GM18520 (cell line): ENCODE measurements around the gene C1QL4.
"Not testable (repeated sequence)": the region's sequence is repeated elsewhere in the genome, so short reads cannot be mapped to it uniquely, and the experiment has no call there.

Experiments
- ATAC-seq: cut with Tn5 transposase; IDR thresholded peaks from one replicate; pipeline ENCODE4 v1.9.1; 2021; ENCODE audit not compliant: unreplicated experiment

Gene C1QL4

DNA sequence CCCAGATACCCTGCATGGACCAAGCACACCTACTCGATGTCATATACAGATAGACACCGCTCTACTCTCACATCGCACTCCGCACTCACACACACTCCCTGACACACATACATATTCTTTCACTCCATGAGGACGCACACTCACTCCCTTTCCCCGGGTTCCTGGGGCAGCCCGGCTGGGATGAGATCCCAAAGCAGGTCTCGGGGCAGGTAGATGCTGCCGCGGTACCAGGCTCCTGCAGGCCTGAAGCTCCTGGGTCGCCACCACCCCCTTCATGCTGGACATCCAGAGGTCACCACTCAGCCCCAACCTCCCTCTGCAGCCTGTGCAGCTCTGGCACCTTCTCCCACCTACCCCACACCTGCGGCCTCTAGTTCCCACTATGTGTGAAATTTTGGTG, 2.3 kb downstream of the C1QL4 start:
- ATAC-seq, result no peak

DNA sequence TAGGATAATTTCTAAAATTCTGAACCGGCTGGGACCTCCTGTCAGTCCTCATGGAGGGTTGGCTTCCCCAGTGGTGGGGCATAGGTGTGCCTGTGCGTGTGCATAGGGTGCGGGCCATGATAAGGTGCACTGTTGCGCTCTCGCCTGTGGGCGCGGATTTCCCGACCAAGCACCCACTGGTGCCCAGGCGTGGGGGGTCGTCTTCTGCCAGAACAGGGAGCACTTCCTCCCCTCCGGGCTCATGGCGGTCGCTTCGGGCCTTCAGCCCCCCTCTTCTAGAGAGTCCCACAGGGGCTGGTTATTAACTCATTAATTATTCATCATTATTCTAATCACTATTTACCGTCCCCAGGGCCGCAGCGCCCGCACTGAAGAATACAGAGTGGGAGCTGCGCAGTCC, 2.8 kb downstream of the C1QL4 start:
- no peak for ATAC-seq

DNA sequence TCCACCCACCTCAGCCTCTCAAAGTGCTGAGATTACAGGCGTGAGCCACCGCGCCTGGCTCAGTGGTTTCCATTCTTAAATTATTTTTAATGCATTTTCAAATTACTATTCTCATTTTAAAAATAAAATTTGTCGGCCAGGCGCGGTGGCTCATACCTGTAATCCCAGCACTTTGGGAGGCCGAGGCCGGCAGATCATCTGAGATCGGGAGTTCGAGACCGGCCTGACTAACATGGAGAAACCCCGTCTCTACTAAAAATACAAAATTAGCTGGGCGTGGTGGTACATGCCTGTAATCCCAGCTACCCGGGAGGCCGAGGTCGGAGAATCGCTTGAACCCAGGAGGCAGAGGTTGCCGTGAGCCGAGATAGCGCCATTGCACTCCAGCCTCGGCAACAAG, 3.2 kb downstream of the C1QL4 start:
- not testable (repeated sequence) for ATAC-seq

DNA sequence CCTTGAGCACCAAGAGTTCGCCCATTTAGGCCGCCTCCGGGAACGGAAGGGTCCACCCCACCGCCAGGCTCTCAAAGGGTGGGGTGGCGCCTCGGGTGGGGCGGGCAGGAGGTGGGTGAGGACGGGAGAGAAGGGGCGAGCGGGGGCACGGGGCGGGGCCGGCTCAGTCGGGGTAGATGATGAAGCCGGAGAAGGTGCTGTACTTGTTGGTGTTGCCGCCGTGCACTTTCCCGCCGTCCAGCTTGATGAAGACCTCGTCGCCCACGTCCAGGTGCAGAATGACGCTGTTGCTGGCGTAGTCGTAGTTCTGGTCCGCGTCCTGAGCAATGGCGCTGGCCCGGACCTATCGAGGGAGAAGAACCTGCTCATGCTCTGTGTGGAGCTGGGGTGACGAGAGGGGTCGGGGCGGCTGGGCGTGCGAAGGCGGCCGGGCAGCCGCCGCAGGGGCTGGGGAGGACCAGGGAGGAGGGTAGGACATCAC, 4.1 kb downstream of the C1QL4 start:
- ATAC-seq, result no peak

DNA sequence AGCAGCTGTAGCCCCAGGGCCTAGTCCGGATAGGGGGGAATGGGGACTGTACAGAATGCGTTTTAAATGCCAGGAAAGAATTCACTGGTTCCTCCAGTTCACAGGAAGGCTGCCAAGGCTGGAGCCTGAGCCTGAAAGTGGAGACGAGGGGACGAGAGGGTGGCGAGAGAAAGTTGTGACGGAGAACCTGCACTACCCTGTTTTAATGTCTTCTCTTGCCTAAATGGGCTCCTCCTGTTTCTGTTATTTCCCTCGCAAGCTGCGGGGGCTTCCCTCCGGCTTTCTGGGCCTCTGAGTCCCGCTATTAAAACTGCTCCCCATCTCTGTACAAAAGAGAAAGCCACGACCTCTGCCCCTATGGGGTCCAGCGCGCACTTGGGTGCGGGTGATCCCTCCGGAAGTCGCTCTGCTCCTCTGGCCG, 4.5 kb downstream of the C1QL4 start:
- ATAC-seq, result no peak

DNA sequence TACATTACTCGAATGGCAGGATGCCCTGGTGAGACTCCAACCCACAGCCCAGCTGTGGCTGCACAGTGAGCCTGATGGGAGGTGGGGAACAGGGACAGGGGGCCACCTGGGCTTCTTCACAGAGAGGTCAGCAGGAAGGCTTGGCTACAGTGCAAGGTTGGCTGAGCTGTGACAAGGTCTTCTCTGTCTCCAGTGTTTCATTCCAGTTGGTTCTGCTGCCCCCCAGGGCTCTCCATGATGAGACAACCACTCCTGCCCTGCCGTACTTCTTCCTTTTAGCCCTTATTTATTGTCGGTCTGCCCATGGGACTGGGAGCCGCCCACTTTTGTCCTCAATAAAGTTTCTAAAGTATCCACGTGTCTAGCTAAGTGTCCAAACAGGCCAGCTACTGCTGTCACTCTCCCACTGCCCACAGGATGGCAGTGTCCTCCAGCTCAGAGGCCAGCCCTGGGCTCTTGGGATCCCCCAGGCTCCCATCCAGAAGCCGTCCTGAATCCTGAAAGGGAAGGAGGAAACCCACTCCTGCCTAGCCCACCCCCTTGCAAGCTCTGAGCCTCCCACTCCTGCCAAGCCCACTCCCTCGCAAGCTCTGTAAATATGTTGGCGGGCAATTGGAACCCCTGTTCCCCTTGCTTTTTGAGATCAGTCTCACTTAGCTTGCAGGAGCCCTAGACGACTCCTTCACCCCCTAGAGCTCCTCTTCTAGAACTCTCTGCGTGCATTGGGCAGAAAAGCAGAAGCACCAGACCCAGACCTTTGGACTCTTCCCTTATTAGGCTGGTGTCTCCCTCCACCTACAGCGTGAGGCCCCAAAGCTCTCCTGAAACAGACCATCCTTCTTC, 5.4 kb downstream of the C1QL4 start:
- no peak for ATAC-seq

DNA sequence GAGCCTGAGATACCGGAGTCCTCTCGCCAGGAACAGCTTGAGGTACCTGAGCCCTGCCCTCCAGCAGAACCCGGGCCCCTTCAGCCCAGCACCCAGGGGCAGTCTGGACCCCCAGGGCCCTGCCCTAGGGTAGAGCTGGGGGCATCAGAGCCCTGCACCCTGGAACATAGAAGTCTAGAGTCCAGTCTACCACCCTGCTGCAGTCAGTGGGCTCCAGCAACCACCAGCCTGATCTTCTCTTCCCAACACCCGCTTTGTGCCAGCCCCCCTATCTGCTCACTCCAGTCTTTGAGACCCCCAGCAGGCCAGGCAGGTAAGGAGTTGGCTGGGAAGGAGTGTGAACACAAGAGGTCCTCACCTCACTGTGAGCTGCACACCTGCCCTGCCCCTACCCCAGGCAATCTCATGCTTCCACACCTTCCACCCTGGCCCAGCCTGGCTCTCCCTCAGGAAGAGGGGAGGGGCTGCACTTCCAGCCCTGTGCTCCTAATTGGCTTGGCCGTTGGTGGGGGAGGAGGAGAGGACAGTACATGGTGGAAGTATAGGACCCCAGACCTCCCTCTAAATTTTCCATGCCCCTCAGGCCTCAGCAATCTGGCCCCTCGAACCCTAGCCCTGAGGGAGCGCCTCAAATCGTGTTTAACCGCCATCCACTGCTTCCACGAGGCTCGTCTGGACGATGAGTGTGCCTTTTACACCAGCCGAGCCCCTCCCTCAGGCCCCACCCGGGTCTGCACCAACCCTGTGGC, 6.2 kb downstream of the C1QL4 start:
- ATAC-seq, result no peak

DNA sequence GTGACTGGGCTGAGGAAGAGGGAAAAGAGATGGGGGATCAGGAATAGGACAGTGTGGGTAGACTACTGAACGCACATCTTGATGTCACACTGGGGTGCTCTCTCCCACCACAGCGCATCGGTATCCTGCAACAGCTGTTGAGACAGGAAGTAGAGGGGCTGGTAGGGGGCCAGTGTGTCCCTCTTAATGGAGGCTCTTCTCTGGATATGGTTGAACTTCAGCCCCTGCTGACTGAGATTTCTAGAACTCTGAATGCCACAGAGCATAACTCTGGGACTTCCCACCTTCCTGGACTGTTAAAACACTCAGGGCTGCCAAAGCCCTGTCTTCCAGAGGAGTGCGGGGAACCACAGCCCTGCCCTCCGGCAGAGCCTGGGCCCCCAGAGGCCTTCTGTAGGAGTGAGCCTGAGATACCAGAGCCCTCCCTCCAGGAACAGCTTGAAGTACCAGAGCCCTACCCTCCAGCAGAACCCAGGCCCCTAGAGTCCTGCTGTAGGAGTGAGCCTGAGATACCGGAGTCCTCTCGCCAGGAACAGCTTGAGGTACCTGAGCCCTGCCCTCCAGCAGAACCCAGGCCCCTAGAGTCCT, 6.9 kb downstream of the C1QL4 start:
- no peak for ATAC-seq

DNA sequence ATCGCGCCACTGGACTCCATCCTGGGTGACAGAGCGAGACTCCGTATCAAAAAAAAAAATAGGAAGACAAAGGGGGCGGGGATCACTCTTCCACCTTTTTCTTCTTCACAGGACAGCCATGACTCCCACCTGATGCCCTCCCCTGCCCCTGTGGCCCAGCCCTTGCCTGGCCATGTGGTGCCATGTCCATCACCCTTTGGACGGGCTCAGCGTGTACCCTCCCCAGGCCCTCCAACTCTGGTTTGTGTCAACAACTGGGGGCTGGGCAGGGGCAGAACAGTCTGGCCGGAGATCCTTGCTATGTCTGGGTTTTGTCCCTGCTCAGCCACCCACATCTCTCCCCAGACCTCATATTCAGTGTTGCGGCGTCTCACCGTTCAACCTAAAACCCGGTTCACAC, 8.2 kb downstream of the C1QL4 start:
- no peak for ATAC-seq

DNA sequence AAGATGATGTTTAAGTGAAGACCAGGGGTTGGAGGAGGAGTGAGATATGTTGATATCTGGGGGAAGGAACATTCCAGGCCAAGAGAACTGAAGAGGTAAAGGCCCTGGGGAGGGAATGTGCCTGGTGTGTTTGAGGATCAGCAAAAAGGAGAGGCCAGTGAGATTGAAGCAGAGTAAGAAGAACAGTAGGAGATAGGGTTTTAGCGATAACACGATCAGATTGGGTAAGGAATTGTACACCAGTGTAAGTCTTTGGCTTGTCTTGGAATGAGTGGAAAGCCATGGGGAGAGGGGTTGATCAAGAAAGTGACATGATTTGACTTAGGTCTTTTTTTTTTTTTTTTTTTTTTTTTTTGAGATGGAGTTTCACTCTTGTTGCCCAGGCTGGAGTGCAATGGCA, 9.1 kb downstream of the C1QL4 start:
- ATAC-seq, result no peak

DNA sequence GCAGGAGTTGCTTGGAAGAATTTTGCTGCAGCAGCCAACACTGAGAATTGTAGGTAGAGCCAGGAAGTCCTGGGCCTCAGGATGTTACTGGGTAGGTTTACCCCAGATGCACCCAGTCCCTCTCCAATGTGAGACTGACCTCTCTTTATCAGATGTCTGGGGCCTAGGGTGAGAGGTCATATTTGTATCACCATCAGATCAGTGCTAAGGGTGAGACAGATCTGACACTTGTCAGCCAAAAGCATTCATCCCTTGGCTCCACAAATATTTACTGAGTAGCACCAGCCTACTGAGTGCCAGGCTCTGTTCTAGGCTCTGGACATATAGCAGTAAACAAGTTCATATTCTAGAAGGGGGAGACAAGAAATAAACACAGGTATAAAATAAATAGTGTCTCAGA, 9.6 kb downstream of the C1QL4 start:
- ATAC-seq, result no peak

DNA sequence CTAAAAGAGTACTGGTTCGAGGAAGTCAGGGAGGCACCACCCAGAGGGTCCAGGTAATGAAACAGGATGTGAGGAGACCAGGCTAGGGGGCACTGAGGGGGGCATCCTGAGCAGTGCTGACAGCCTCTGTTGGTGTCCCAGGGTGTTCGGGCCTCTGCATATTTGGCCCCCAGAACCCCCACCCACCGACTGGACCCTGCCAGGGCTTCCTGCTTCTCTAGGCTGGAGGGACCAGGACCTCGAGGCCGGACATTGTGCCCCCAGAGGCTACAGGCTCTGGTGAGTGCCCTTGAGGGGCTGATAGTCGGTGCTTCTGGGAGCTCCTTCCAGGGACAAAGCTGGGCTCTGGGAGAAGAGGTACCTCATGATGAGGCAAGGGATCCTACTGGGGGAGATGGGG, 11.4 kb downstream of the C1QL4 start:
- ATAC-seq, result no peak

DNA sequence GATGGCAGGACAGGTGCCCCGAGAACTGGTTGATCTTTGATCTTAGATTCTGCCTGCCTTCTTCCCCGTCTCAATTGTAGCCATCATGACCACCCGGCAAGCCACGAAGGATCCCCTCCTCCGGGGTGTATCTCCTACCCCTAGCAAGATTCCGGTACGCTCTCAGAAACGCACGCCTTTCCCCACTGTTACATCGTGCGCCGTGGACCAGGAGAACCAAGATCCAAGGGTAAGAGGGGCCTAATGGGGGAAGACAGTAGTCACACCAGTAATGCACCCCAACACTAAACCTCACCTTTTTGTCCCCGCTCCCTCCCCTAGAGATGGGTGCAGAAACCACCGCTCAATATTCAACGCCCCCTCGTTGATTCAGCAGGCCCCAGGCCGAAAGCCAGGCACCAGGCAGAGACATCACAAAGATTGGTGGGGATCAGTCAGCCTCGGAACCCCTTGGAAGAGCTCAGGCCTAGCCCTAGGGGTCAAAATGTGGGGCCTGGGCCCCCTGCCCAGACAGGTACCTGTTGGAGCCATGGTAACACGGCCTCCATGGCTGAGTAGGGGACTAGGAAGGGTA, 13.4 kb downstream of the C1QL4 start:
- no peak for ATAC-seq

DNA sequence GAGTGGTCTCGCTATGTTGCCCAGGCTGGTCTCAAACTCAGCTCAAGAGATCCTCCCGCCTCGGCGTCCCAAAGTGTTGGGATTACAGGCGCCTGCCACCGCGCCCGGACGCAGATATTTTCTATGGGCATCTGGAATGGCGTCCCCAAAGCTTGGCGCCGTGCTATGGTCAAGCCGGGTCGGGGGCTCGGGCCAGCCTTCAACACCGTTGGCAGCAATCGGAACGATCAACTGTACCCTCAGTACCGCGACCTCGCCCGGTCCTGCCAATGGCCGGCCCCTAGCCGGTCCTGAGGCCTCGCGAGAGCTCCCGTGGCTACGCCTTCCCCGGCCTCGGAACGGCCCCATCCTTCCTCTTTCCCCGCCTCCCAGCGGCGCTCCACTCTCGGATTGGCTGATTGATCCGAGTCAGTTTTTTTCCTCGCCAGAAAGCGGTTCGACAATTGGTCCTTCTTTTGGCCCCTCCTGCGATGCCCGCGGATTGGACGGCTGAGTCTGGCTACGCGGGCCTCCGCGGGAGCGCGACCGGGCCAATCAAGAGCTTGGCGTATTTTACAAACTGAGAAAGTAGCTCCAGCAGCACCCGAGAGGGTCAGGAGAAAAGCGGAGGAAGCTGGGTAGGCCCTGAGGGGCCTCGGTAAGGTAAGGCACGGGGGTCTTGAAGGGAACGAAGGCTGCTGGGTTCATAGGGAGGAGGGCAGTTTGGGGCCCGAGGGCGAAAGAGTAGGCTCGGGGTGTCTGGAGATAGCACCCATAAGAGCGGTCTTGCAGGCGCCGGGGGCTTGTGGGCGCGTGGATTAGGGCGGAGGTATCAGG, 14.1 kb downstream of the C1QL4 start, which contains the start of gene TROAP:
TSS of gene TROAP (plus strand) at position 548 of the 816 bp plus-strand sequence. CDS start 354 bp downstream, outside the sequence.
- ATAC-seq, result peak; percentile 98

DNA sequence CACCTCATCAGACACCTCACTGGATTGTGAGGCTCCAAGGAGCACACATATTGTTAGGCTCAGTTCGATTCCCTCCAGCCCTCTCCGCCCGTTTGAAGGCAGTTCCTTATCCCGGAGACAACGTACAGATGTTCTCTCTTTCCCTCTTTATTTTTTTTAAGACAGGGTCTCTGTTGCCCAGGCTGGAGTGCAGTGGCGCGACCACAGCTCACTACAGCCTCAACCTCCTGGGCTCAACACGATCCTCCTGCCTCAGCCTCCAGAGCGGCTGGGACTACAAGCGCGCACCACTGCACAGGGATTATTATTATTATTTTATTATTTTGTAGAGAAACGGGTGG, 14.7 kb downstream of the C1QL4 start:
- no peak for ATAC-seq

DNA sequence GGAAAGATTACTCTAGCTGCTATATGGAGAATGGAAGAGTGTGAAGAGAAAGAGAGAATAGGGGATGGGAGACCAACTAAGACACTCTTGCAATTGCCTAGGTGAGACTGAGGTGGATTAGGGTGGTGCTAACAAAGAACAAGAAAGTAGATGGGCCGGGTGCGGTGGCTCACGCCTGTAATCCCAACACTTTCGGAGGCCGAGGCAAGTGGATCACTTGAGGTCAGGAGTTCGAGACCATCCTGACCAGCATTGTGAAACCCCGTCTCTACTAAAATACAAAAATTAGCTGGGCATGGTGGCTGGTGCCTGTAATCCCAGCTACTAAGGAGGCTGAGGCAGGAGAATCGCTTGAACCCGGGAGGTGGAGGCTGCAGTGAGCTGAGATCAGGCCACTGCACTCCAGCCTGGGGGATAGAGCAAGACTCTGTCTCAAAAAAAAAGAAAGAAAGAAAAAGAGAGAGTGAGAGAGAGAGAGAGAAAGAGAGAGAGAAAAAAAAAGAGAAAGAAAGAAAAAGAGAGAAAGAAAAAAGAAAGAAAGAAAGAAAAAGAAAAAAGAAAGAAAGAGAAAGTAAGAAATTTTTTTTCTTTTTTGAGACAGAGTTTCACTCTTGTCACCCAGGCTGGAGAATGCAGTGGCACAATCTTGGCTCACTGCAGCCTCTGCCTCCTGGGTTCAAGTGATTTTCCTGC, 16.4 kb downstream of the C1QL4 start:
- not testable (repeated sequence) for ATAC-seq

DNA sequence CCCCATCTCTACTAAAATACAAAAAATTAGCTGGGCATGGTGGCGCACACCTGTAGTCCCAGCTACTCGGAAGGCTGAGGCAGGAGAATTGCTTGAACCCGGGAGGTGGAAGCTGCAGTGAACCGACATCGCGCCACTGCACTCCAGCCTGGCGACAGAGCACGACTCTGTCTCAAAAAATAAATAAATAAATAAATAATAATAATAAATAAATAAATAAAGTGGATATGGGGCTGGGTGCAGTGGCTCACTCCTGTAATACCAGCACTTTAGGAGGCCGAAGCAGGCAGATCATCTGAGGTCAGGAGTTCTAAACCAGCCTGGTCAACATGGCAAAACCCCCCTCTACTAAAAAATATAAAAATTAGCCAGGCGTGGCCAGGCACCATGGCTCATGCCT, 19.9 kb downstream of the C1QL4 start:
- ATAC-seq, result not testable (repeated sequence)

DNA sequence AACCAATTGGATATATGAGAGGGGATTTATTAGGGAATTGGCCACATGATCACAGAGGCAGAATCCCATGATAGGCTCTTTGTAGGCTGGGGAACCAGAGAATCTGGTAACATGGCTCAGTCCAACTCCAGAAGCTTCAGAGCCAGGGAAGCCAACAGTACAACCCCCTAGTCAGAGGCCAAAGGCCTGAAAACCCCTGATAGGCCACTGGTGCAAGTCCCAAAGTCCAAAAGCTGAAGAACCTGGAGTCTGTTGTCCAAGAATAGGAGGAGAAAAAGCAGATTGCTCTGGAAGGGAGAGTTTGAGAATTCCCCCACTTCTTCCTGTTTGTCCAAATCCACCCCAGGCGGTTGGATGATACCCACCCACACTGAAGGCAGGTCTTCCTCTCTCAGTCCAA, 22.2 kb downstream of the C1QL4 start:
- no peak for ATAC-seq

DNA sequence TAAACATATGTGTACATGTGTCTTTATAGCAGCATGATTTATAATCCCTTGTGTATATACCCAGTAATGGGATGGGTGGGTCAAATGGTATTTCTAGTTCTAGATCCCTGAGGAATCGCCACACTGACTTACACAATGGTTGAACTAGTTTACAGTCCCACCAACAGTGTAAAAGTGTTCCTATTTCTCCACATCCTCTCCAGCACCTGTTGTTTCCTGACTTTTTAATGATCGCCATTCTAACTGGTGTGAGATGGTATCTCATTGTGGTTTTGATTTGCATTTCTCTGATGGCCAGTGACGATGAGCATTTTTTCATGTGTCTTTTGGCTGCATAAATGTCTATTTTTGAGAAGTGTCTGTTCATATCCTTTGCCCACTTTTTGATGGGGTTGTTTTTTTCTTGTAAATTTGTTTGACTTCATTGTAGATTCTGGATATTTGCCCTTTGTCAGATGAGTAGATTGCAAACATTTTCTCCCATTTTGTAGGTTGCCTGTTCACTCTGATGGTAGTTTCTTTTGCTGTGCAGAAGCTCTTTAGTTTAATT, 26.5 kb downstream of the C1QL4 start:
- ATAC-seq, result not testable (repeated sequence)

DNA sequence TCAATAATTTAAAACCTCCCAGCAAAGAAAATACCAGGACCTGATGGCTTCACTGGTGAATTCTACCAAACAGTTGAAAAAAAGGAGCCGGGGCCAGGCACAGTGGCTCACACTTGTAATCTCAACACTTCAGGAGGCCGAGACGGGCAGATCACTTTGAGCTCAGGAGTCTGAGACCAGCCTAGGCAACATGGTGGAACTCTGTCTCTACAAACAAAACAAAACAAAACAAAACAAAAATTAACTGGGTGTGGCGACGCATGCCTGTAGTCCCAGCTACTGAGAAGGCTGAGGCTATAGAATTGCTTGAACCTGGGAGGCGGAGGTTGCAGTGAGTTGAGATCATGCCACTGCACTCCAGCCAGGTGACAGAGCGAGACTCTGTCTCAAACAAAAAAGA, 27.6 kb downstream of the C1QL4 start:
- no peak for ATAC-seq
